Measurements from ENCODE around the gene RGMB.

Gene RGMB

DNA sequence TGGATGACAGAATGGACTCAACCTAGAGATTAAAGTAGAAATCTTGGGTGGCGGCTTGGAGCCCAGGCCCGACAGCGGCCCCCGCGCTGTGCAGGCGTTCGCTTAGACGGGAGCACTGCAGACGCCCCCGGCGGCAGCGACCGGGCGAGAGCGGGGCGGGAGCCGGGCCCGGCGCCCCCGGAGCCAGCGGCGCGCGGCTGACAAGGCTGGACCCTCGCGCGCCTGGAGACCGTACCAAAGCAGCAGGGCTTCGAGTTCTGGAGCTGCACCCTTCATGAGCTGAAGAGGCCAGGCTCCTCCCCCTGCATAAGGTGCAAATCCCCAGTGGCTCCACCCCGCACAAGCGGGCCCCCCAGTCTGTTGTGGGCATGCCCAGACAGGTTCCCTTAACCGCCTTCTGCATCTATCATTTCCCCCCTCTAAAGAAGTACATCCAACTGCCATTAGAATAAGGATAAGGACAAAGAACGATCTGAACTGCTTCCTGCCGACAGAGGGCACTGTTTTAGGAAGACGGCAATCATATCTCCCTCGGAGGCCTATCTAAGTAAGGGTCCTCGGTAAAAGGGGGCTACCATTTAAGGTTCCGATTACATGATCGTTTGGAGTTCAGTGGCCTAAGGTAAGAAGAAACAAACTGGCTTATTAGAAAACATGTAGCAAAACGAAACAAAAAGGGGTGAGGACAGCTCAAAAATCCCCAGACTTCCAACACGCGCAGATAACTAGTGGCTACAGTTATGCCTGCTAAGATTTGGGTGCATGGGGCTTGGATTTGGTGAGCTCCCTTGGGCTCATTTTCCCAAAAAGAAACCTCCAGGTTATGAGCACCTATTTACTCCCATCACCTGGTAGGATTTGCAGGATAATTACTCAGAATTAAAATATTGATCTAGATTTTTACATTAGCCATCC is 66.3 kb downstream of the RGMB start:
- Histone ChIP-seq H3K27me3 (ENCODE audit: insufficient read depth, insufficient read length) (no peaks in the 10 kb centered on the region), H3K4me3 (ENCODE audit: insufficient read length, low read depth) (no peak overlapping the region)
- DNase-seq (ENCODE audit: low read depth, low spot score): no peak

GRCh38 chr5:98840946-98841345 is 67.5 kb downstream of the RGMB start:
- no peak for DNase-seq (ENCODE audit: low read depth, low spot score)
- Histone ChIP-seq H3K9ac (ENCODE audit: insufficient read length, low read depth) (no peak overlapping the region), H3K9me3 (ENCODE audit: insufficient read depth, low read length) (peaks cover 31% of the 10 kb centered on the region), H3K27me3 (ENCODE audit: insufficient read depth, insufficient read length) (no peaks in the 10 kb centered on the region), H3K4me3 (ENCODE audit: insufficient read length, low read depth) (no peak overlapping the region), H3K36me3 (ENCODE audit: insufficient read depth, insufficient read length, low read length) (no peaks in the 10 kb centered on the region), H3K4me1 (ENCODE audit: insufficient read depth, insufficient read length) (no peaks in the 10 kb centered on the region)
- TF ChIP-seq ZNF274 (IDR thresholded peaks at IDR 0.05; ENCODE audit: low read depth, low read length): no peak

More for the DNA sequence above, 66.3 kb downstream of the RGMB start:
- Histone ChIP-seq H3K9ac (ENCODE audit: insufficient read length, low read depth) (no peak overlapping the region), H3K9me3 (ENCODE audit: insufficient read depth, low read length) (peaks cover 19% of the 10 kb centered on the region), H3K4me1 (ENCODE audit: insufficient read depth, insufficient read length) (no peaks in the 10 kb centered on the region), H3K36me3 (ENCODE audit: insufficient read depth, insufficient read length, low read length) (no peaks in the 10 kb centered on the region)
- TF ChIP-seq SUZ12 (IDR thresholded peaks at IDR 0.05; ENCODE audit: extremely low read depth, insufficient read depth, insufficient read length) (no peak), ZNF274 (IDR thresholded peaks at IDR 0.05; ENCODE audit: low read depth, low read length) (no peak), YY1 (IDR thresholded peaks at IDR 0.05; ENCODE audit: insufficient read depth, insufficient read length) (no peak)

DNA sequence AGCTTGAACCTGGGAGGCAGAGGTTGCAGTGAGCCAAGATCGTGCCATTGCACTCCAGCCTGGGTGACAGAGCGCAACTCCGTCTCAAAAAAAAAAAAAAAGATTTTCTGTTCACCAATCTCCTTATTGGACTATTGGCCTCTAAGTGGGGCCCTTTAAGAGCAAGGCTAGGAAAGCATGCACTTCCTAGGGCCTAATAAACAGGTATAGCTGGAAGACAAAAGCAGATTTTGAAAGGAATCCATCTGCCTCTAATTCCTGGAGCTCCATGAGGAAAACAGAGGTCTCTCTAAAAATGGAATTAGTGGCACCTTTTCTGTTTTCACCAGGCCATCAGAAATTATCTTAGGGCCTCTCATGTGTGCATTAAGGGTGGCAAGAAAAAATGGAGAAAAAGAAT is 70.0 kb downstream of the RGMB start:
- Histone ChIP-seq H3K9ac (ENCODE audit: insufficient read length, low read depth) (no peak overlapping the region), H3K36me3 (ENCODE audit: insufficient read depth, insufficient read length, low read length) (no peaks in the 10 kb centered on the region), H3K4me1 (ENCODE audit: insufficient read depth, insufficient read length) (no peaks in the 10 kb centered on the region), H3K4me3 (ENCODE audit: insufficient read length, low read depth) (no peak overlapping the region), H3K9me3 (ENCODE audit: insufficient read depth, low read length) (peaks cover 32% of the 10 kb centered on the region), H3K27me3 (ENCODE audit: insufficient read depth, insufficient read length) (no peaks in the 10 kb centered on the region)
- no peak for TF ChIP-seq YY1 (IDR thresholded peaks at IDR 0.05; ENCODE audit: insufficient read depth, insufficient read length)
- TF ChIP-seq ZNF274 (IDR thresholded peaks at IDR 0.05; ENCODE audit: low read depth, low read length): no peak
- TF ChIP-seq SUZ12 (IDR thresholded peaks at IDR 0.05; ENCODE audit: extremely low read depth, insufficient read depth, insufficient read length): no peak
- no peak for DNase-seq (ENCODE audit: low read depth, low spot score)

DNA sequence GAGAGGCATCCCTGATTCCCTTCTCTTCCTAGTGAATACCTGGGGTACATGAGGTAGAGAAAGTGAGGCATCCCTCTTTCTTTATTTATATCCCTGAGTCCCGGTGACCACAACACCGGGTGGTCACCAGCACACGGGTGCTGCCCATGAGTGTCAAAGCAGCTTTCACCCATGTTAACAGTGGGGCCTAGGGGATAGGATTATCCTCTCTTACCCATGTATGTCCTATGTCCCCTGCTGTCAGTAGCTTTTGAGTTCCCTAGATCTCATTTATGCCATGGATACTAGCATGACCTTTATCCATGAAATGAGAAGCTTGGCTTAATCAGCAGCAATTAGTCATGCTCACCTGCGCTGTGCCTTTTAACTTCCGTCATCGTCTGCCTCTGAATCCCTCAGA is 71.4 kb downstream of the RGMB start:
- Histone ChIP-seq H3K36me3 (ENCODE audit: insufficient read depth, insufficient read length, low read length) (no peaks in the 10 kb centered on the region), H3K9ac (ENCODE audit: insufficient read length, low read depth) (no peak overlapping the region), H3K4me3 (ENCODE audit: insufficient read length, low read depth) (no peak overlapping the region), H3K27me3 (ENCODE audit: insufficient read depth, insufficient read length) (no peaks in the 10 kb centered on the region), H3K9me3 (ENCODE audit: insufficient read depth, low read length) (peaks cover 32% of the 10 kb centered on the region), H3K4me1 (ENCODE audit: insufficient read depth, insufficient read length) (no peaks in the 10 kb centered on the region)
- DNase-seq (ENCODE audit: low read depth, low spot score): no peak
- no peak for TF ChIP-seq ZNF274 (IDR thresholded peaks at IDR 0.05; ENCODE audit: low read depth, low read length)
- no peak for TF ChIP-seq YY1 (IDR thresholded peaks at IDR 0.05; ENCODE audit: insufficient read depth, insufficient read length)
- no peak for TF ChIP-seq SUZ12 (IDR thresholded peaks at IDR 0.05; ENCODE audit: extremely low read depth, insufficient read depth, insufficient read length)

DNA sequence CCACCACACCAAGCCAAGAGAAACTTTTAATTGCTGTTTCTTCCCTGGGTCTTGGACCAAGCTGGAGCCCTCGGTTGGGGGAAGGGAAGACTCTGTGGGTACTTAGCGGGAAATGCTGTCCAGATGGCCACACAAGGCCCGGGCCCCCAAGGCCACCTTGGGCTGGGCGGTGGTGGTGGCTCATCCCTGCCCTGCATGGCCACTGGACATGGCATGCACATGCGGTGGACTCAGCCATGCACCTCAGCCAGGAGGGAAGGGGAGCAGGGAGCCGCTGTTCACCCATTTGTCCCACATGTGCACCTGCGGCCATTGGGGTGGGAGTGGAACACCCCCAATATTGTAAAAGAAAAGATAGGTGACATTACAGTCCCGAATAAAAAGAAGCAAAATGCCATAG is 72.4 kb downstream of the RGMB start:
- Histone ChIP-seq H3K27me3 (ENCODE audit: insufficient read depth, insufficient read length) (no peaks in the 10 kb centered on the region), H3K9me3 (ENCODE audit: insufficient read depth, low read length) (peaks cover 32% of the 10 kb centered on the region), H3K4me1 (ENCODE audit: insufficient read depth, insufficient read length) (no peaks in the 10 kb centered on the region), H3K36me3 (ENCODE audit: insufficient read depth, insufficient read length, low read length) (no peaks in the 10 kb centered on the region), H3K9ac (ENCODE audit: insufficient read length, low read depth) (no peak overlapping the region), H3K4me3 (ENCODE audit: insufficient read length, low read depth) (no peak overlapping the region)
- DNase-seq (ENCODE audit: low read depth, low spot score): no peak
- TF ChIP-seq ZNF274 (IDR thresholded peaks at IDR 0.05; ENCODE audit: low read depth, low read length) (no peak), YY1 (IDR thresholded peaks at IDR 0.05; ENCODE audit: insufficient read depth, insufficient read length) (no peak), SUZ12 (IDR thresholded peaks at IDR 0.05; ENCODE audit: extremely low read depth, insufficient read depth, insufficient read length) (no peak)
